IgD-negative memory B cell (primary cell): ENCODE data around the gene KRT16. TPM values are rescaled to one million over a fixed set of nuclear protein-coding genes. Genes with fewer than 3 reads are reported as not detected.
"Not testable (repeated sequence)": the region's sequence is repeated elsewhere in the genome, so short reads cannot be mapped to it uniquely, and the experiment has no call there.

Experiments
- H3K27ac Mint-ChIP-seq, 3 donors: one replicate each; pipeline ENCODE4 v1.8.0; 2020 to 2022; ENCODE audit warnings: mild to moderate bottlenecking in 3 of 3, mixed read lengths in 3 of 3, moderate library complexity in 1 of 3
- H3K27me3 Mint-ChIP-seq: one replicate; pipeline ENCODE4 v1.8.0; 2021; ENCODE audit warnings: mixed read lengths
- H3K36me3 Mint-ChIP-seq: one replicate; pipeline ENCODE4 v1.8.0; 2020; ENCODE audit warnings: mild to moderate bottlenecking, mixed read lengths
- H3K4me1 Mint-ChIP-seq, 3 donors: one replicate each; pipeline ENCODE4 v1.8.0; 2020 to 2022; ENCODE audit warnings: mixed read lengths in 3 of 3, mild to moderate bottlenecking in 1 of 3
- H3K4me3 Mint-ChIP-seq, 4 donors: one replicate each; pipeline ENCODE4 v1.8.0; 2020 to 2022; ENCODE audit warnings: mild to moderate bottlenecking in 4 of 4, mixed read lengths in 4 of 4, moderate library complexity in 3 of 4
- H3K9me3 Mint-ChIP-seq, 3 donors: one replicate each; pipeline ENCODE4 v1.8.0; 2020 to 2021; ENCODE audit warnings: mixed read lengths in 3 of 3, mild to moderate bottlenecking in 1 of 3
- polyA plus RNA-seq: library from polyadenylated mRNA; unstranded; fragments of 300-500 nt; fragmentation: Illumina TruSeq; gene quantifications from one replicate; pipeline ENCODE4 v1.2.3, GENCODE V29; 2021

The KRT16 gene
- polyA plus RNA-seq, 1 donor from 2014 or later: not detected

DNA sequence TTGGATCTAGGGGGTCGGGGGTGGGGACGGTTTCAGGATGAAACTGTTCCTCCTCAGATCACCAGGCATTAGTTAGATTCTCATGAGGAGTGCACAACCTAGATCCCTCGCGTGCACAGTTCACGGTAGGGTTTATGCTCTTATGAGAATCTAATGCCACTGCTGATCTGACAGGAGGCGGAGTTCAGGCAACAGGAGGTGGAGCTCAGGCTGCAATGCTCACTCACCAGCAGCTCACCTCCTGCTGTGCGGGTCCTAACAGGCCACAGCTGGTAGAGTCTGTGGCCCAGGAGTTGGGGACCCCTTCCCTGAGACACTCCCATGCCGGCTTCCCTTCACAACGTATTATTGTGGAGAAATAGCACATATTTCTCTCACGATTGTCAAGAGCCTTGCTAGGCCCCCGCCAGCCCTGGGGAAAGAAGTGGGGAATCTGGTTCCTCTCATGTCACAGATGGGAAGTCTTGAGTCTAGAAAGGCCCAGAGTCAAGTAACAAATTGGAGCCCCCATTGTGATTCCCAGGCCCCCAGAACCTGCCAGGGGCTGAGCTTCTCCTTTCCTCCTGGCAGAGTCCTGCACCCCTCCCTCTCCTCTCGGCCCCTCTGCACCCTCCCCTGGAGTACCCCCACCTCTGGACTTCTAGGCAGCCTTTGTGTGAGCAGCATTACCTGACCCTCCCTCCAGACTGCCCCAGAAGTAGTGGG is 19.8 kb downstream of the KRT16 start:
- Mint-ChIP-seq H3K36me3 (no peaks in the 10 kb centered on the region), H3K9me3 (no peaks in the 10 kb centered on the region), H3K4me3 (no peak overlapping the region), H3K27me3 (peaks cover 17% of the 10 kb centered on the region), H3K4me1 (no peaks in the 10 kb centered on the region), H3K27ac (no peak overlapping the region)

DNA sequence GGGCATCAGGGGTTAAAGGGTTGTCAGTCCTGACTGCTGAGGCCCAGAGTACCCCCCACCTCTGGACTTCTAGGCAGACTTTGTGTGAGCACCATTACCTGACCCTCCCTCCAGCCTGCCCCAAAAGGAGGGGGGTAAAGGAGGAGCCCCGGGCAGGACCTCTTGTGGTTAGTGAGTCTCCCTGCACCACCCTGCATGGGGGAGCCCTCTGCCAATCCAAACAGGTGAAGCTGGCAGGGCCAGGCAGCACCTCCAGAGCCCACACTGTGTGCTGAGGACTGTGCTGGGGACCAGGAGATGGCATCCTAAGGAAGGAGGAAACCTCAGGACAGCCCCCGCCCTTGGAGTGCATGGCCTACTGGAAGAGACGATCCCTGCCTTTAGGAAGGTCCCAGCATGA is 23.3 kb downstream of the KRT16 start:
- H3K27ac Mint-ChIP-seq: no peak overlapping the region

DNA sequence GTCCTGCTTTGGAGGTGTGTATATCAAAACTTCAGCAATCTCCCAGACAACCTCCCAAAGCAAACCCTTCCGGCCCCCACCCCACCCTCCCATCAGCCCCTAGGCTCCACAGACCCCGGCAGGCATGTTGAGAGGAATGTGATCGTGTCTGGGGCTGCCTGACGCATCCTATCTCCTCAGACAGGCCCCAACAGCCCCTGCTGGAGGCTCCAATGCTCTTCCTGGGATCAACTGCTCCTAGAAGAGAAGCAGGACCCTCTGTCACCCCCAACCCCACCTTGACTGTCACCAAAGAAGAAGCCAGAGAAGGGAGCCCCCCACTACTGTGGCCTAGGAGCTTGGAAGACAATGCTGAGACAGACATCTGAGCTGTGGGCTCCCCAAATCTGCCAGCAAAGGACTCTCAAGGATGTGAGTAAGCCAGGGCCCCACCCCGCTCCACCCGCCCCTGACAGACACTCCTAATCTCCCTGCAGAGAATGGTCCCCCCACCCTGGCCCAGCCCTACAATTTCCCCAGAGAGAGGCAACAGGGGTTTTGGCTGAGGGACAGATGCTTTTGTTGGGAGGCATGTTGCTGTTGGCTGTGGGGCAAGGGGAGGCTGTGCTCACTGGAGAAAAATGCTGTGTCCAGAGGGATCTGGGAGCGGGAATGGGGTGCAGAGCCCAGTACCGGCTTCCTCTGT is 24.3 kb downstream of the KRT16 start:
- Mint-ChIP-seq H3K36me3 (no peaks in the 10 kb centered on the region), H3K4me3 (no peak overlapping the region), H3K27ac (no peak overlapping the region), H3K4me1 (no peaks in the 10 kb centered on the region), H3K9me3 (peaks cover 0 to 2% (median 0%) of the 10 kb centered on the region in 3 donors), H3K27me3 (peaks cover 21% of the 10 kb centered on the region)

More for the DNA sequence above, 23.3 kb downstream of the KRT16 start:
- Mint-ChIP-seq H3K4me1 (no peaks in the 10 kb centered on the region), H3K36me3 (no peaks in the 10 kb centered on the region), H3K27me3 (peaks cover 15% of the 10 kb centered on the region), H3K4me3 (no peak overlapping the region), H3K9me3 (no peaks in the 10 kb centered on the region)

DNA sequence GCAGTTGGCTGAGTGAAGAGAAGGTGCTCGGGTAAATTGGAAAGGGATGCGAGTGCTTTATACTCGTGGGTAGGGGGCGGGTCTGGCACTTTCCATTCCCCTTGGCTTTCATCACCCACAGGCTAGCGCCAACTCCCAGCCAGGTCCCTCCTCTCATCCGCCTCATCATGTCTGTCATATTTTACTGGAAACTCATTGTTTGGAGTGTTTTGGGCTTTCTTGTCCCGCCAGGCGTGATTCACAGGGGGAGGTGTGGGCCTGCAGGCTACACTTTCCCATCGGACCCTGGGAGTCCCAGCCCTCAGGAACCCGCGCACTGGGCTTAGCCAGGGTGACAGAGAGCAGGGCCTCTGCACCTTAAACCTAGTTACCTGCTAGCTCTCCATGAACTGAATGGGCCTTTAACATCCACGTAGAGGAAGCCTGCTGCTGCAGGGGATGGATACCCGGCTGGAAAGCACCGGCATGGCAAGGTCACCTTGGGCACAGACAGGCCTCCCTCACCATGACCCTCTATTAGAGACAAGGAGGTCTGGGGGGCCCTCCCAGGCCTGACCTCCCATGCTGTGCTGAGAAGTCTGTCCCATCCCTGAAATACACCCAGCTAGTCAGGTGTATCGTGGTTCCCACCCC is 25.6 kb downstream of the KRT16 start, which contains the start of gene KRT14:
Gene KRT14 (minus strand): TSS at position 33 of the 633 bp plus-strand sequence. CDS start 61 bp downstream, outside the sequence.
- Mint-ChIP-seq H3K4me1 (no peaks in the 10 kb centered on the region), H3K4me3 (peak within 1 kb of the TSS in 1 of 4 donors; percentile 33), H3K27me3 (peaks cover 30% of the 10 kb centered on the region), H3K36me3 (no peaks in the 10 kb centered on the region), H3K27ac (peak within 1 kb of the TSS in 1 of 3 donors; percentile 71), H3K9me3 (peaks cover 0 to 2% (median 0%) of the 10 kb centered on the region in 3 donors)

DNA sequence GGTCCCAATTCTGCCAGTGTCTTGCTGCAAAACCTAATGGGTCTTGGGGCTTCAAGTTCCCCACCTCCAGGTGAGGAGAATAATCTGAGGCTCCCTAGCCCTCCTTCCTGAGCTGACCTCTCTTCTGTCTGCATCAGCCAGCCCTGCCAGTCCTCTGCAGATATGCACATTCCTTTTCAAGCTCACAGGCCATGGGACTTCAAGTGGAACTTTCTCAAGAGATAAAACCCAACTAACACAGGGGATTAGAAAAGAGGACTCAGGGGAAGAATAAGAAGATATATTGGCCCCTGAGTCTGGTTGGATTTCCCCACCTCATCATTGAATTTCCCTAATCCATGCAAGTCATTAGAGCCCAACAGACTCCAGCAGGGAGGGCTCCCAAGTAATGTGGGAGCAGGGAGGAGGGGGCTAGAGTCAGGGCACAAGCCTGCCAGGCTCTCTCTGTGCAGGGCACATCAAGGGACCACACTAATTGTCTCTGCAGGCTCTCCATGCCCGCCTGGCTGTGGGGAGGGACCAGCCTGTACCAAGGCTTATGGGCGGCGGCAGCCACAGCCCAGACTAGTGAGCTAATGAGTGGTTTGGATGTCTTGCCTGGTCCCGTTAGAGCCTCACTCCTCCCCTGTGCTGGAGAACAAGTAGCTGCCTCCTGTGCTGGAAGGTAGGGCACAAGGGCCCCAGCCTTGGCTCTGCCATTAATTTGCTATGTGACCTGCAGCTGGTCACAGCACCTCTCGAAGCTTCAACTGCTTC is 27.1 kb downstream of the KRT16 start:
- Mint-ChIP-seq H3K4me3 (no peak overlapping the region), H3K4me1 (no peaks in the 10 kb centered on the region), H3K36me3 (no peaks in the 10 kb centered on the region), H3K27me3 (peaks cover 26% of the 10 kb centered on the region), H3K9me3 (peaks cover 0 to 2% (median 0%) of the 10 kb centered on the region in 3 donors), H3K27ac (no peak overlapping the region)

- not testable (repeated sequence) for H3K27ac Mint-ChIP-seq
These were observed 28.1 kb downstream of the KRT16 start for GRCh38 chr17:41584331-41584927.

GRCh38 chr17:41583137-41584127 is 29.1 kb downstream of the KRT16 start:
- H3K27me3 Mint-ChIP-seq: peaks cover 27% of the 10 kb centered on the region
- H3K27ac Mint-ChIP-seq: no peak overlapping the region
- H3K4me3 Mint-ChIP-seq: no peak overlapping the region
- H3K9me3 Mint-ChIP-seq: peaks cover 0 to 2% (median 0%) of the 10 kb centered on the region in 3 donors
- no peaks in the 10 kb centered on the region for H3K4me1 Mint-ChIP-seq
- peaks cover 4% of the 10 kb centered on the region for H3K36me3 Mint-ChIP-seq

More at GRCh38 chr17:41584331-41584927, 28.1 kb downstream of the KRT16 start:
- not testable (repeated sequence) for H3K9me3 Mint-ChIP-seq, H3K36me3 Mint-ChIP-seq, H3K4me1 Mint-ChIP-seq, H3K4me3 Mint-ChIP-seq
- H3K27me3 Mint-ChIP-seq: peaks cover 29% of the 10 kb centered on the region

GRCh38 chr17:41582061-41582968 is 30.3 kb downstream of the KRT16 start:
- H3K27ac Mint-ChIP-seq: peak overlapping the region in 1 of 3 donors; percentile 79
- not testable (repeated sequence) for H3K4me3 Mint-ChIP-seq, H3K9me3 Mint-ChIP-seq, H3K4me1 Mint-ChIP-seq, H3K36me3 Mint-ChIP-seq
- H3K27me3 Mint-ChIP-seq: peaks cover 31% of the 10 kb centered on the region

GRCh38 chr17:41581366-41582060 is 31.1 kb downstream of the KRT16 start:
- H3K4me1 Mint-ChIP-seq: no peaks in the 10 kb centered on the region
- no peak overlapping the region for H3K4me3 Mint-ChIP-seq
- peaks cover 31% of the 10 kb centered on the region for H3K27me3 Mint-ChIP-seq
- peaks cover 0 to 2% (median 0%) of the 10 kb centered on the region in 3 donors for H3K9me3 Mint-ChIP-seq
- H3K36me3 Mint-ChIP-seq: peaks cover 4% of the 10 kb centered on the region
- no peak overlapping the region for H3K27ac Mint-ChIP-seq

GRCh38 chr17:41580687-41581365 is 31.7 kb downstream of the KRT16 start:
- Mint-ChIP-seq H3K36me3 (peaks cover 4% of the 10 kb centered on the region), H3K27me3 (peaks cover 37% of the 10 kb centered on the region), H3K27ac (no peak overlapping the region), H3K9me3 (peaks cover 0 to 2% (median 0%) of the 10 kb centered on the region in 3 donors), H3K4me1 (no peaks in the 10 kb centered on the region), H3K4me3 (no peak overlapping the region)

GRCh38 chr17:41580244-41580575 is 32.4 kb downstream of the KRT16 start:
- H3K27ac Mint-ChIP-seq: no peak overlapping the region
- H3K4me3 Mint-ChIP-seq: no peak overlapping the region
- H3K36me3 Mint-ChIP-seq: peaks cover 4% of the 10 kb centered on the region
- H3K4me1 Mint-ChIP-seq: no peaks in the 10 kb centered on the region
- H3K9me3 Mint-ChIP-seq: peaks cover 0 to 2% (median 0%) of the 10 kb centered on the region in 3 donors
- H3K27me3 Mint-ChIP-seq: peaks cover 40% of the 10 kb centered on the region
